HG02973 (cell line): ENCODE data around the gene ST13.
"Not testable (repeated sequence)": the region's sequence is repeated elsewhere in the genome, so short reads cannot be mapped to it uniquely, and the experiment has no call there.

Experiments
- ATAC-seq: cut with Tn5 transposase; IDR thresholded peaks from one replicate; pipeline ENCODE4 v1.9.1; 2021; ENCODE audit warnings: moderate library complexity; ENCODE audit not compliant: unreplicated experiment

ST13 gene

DNA sequence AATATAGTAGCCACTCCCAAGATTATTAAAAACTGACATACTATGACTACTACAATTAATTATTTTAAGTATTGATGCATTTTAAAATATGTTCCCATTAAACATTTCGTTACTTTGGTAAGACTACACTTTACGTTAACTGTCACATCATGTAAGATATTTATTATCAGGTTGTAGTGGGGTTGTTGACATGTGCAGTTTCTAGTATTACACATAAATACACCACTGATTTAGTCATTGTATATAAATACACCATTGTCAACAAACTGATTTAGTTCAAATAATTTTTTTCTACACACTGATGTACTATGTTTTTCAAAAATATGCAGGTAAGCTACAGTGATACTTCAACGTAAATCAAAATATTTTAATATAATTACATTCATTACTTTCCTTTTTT lies 11.5 kb downstream of the ST13 start:
- ATAC-seq = no peak

GRCh38 chr22:40838486-40838885 lies 18.0 kb downstream of the ST13 start:
- no peak for ATAC-seq

DNA sequence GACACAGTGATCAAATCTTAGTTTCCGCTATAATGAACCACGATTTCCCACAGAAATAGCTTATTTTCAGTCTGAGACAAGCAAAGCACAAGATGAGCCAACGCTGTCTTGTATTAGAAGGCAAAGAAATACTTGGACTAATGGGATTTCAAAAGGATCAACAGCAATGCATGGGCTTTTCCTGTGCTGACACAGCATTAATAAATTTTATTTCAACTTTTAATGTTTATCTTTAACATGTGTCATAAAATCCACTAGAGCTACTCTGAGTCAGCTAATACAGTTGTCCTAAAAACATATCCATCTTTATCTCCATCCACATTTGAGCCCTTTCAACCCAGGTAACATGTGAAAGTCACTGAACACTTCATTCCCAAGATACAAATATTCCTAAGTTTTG lies 21.8 kb downstream of the ST13 start:
- ATAC-seq = no peak

GRCh38 chr22:40829131-40829530 lies 27.3 kb downstream of the ST13 start:
- no peak for ATAC-seq

DNA sequence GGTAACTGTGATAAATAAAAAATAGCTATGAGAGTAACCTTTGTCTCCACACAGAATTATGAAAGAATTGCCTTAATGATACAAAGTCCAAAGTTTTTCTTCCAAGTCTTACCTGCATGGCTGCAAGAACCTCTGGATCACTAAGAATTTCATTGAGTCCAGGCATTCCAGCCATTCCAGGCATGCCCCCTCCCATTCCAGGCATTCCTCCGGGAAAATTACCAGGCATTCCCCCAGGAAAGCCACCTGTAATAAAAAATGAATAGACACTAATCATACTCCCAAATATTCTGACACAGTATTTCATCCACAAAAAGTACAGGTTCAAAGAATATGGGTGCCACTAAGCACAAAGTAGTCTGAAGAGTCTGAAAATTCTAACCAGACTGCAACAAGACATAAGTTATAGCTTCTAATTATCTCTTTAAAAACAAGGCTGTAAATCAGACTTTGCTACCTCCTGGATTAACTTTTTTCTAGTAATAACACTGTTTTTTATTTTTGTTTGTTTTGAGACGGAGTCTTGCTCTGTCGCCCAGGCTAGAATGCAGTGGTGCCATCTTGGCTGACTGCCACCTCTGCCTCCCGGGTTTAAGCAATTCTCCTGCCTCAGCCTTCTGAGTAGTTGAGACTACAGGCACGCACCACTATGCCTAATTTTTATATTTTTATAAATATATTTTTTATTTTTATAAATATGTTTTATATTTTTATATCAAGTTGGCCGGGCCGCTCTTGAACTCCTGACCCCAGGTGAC lies 29.3 kb downstream of the ST13 start:
- no peak for ATAC-seq

GRCh38 chr22:40826292-40826691 lies 30.1 kb downstream of the ST13 start:
- ATAC-seq = not testable (repeated sequence)

DNA sequence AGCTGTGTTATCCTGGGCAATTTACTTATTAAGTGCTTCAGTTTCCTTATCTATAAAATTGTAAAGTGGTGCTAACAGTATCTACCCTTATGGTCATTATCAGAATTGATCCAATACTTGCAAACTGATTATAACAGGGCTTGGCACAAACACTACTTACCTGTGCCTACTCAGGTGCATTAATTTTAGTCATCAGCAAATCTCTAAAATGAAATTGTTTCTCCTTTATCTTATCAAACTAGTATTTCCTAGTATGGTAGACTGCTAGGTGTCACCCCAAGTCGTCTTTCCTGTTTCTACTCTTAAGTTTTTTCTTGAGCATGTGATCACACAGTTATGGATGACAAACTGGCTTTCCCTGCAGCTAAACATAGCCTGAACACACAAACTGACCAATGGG lies 33.0 kb downstream of the ST13 start:
- no peak for ATAC-seq

GRCh38 chr22:40819599-40820140 lies 36.8 kb downstream of the ST13 start:
- ATAC-seq = no peak

GRCh38 chr22:40818747-40819598 lies 37.5 kb downstream of the ST13 start, which contains the start of gene SLC25A17:
TSS of gene SLC25A17 (minus strand) at chr22:40819346. CDS start at chr22:40819248, 98 bp downstream.
- peak; percentile 63 for ATAC-seq

GRCh38 chr22:40818192-40818746 lies 38.2 kb downstream of the ST13 start:
- peak; percentile 5 for ATAC-seq

- no peak for ATAC-seq
Observed at GRCh38 chr22:40817737-40818136, 38.7 kb downstream of the ST13 start.

DNA sequence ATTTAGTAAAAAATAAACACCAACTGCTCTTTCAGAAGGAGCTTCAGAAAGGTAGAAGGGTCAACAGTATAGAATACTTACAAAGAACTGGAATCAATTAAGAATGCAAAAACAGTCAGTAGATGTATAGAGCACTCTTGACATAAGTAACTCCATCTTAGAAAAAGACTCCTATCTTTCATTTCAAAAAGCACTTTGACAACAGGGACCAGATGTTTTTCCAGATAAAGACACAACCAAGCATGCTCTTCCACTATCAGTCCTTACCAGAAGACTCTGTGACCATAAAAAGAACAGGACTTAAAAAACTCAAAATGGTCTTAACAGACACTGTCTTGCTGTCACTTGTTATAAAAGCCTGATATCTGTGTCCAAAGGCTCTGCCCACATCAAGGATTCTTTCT lies 42.5 kb downstream of the ST13 start:
- no peak for ATAC-seq

- no peak for ATAC-seq
Observed at GRCh38 chr22:40808018-40808841, 48.2 kb downstream of the ST13 start.

DNA sequence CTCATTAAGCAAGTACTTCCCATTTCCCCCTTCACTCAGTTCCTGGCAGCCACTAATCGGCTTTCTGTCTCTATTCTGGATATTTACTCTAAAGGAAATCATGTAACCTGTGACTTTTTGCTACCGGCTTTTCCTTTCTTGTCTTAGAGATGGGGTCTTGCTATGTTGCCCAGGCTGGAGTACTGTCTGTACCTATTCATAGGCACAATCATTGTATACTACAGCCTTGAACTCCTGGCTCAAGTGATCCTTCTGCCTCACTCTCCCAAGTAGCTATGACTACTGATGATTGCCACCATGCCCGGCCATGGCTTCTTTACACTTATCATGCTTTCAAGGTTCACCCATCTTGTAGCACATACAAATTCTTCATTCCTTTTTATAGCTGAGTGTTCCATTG lies 49.7 kb downstream of the ST13 start:
- ATAC-seq = no peak

DNA sequence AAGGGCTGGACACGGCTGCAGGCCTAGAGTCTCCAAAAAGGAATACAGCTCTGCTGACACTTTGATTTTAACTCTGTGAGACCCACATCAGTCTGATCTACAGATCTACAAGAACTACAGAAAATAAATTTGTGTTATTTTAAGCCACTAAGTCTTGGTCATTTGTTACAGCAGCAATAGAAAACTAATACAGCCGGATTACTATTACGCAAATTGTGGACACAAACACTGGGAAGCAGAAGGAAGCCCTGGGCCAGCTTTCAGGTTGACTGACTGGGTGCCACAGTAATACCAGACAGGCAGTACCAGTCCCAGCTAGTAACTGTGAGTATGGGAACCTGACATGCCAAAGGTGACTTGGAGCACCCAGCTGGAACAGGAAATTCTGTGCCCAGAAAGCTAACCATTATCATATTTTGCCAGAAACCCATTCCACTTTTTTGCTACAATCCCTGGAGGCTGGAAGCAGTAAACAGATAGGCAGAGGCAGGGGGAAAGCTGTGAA lies 50.7 kb downstream of the ST13 start:
- ATAC-seq = no peak

GRCh38 chr22:40805239-40805638 lies 51.2 kb downstream of the ST13 start:
- no peak for ATAC-seq

- ATAC-seq = no peak
Observed at GRCh38 chr22:40803321-40803720, 53.1 kb downstream of the ST13 start.

DNA sequence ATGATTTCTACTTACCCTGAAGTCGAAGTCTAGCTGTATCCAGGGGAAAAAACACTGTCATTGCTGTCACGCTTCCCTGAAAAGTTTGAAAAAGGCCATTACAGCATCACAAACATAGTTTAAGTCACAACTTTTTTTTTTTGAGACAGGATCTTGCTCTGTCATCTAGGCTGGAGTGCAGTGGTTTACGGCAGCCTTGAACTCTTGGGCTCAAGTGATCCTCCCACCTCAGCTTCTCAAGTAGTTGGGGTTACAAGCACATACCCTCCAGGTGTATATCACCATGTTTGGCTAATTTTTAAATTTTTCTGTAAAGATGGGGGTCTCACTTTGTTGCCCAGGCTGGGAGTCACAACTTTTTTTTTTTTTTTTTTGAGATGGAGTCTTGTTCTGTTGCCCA lies 57.4 kb downstream of the ST13 start:
- ATAC-seq = no peak

GRCh38 chr22:40797427-40797826 lies 59.0 kb downstream of the ST13 start:
- no peak for ATAC-seq

DNA sequence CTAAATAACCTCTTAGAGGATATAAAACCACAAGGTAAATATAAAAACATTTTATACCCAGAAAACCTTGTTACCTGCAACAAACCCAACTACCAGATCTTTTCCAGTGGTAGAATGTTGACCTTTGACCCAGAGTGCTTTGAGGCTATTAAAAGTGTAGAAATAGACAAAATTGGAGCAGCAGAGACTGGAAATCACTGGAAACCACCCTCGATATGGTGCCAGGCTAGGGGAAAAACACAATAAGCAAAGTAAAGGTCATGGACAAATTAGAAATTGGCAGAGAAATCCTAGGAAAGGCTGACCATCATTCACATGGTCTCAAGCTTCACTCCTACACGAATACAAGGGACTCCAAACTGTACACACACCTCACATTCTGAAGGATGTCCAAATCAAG lies 64.0 kb downstream of the ST13 start:
- no peak for ATAC-seq
